Measurements from ENCODE around the gene RHEBL1. TPM values are rescaled to one million over a fixed set of nuclear protein-coding genes. Genes with fewer than 3 reads are reported as not detected.

RHEBL1 gene
- total RNA-seq, 2 donors from 2014 or later, result 0.35 TPM; not detected in 1

DNA sequence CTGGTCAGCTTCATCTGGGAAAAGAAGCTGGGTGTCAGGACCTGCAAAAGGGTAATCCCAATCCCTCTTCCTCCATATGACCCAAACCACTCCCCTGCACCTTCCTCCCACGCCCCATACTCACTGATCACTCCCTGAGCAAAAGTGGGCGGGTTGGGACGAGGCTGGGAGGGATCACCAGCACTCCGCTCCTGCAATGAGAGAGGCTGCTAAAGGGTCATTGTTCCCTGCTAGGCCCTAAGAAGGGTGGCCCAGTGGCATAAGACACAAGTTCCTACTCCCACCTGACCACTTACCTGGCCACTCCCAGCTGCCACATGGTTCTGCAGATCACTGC is 35.5 kb downstream of the RHEBL1 start:
- TF ChIP-seq, protein P1, sequence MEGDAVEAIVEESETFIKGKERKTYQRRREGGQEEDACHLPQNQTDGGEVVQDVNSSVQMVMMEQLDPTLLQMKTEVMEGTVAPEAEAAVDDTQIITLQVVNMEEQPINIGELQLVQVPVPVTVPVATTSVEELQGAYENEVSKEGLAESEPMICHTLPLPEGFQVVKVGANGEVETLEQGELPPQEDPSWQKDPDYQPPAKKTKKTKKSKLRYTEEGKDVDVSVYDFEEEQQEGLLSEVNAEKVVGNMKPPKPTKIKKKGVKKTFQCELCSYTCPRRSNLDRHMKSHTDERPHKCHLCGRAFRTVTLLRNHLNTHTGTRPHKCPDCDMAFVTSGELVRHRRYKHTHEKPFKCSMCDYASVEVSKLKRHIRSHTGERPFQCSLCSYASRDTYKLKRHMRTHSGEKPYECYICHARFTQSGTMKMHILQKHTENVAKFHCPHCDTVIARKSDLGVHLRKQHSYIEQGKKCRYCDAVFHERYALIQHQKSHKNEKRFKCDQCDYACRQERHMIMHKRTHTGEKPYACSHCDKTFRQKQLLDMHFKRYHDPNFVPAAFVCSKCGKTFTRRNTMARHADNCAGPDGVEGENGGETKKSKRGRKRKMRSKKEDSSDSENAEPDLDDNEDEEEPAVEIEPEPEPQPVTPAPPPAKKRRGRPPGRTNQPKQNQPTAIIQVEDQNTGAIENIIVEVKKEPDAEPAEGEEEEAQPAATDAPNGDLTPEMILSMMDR (IDR thresholded peaks at IDR 0.05), result no peak
- Histone ChIP-seq H3K4me3 (no peak overlapping the region), H3K4me1 (no peaks in the 10 kb centered on the region), H3K27me3 (no peaks in the 10 kb centered on the region), H3K27ac (no peak overlapping the region), H3K36me3 (peaks cover 84% of the 10 kb centered on the region), H3K9me3 (no peaks in the 10 kb centered on the region)
- DNase-seq (ENCODE audit: low spot score), result no peak

DNA sequence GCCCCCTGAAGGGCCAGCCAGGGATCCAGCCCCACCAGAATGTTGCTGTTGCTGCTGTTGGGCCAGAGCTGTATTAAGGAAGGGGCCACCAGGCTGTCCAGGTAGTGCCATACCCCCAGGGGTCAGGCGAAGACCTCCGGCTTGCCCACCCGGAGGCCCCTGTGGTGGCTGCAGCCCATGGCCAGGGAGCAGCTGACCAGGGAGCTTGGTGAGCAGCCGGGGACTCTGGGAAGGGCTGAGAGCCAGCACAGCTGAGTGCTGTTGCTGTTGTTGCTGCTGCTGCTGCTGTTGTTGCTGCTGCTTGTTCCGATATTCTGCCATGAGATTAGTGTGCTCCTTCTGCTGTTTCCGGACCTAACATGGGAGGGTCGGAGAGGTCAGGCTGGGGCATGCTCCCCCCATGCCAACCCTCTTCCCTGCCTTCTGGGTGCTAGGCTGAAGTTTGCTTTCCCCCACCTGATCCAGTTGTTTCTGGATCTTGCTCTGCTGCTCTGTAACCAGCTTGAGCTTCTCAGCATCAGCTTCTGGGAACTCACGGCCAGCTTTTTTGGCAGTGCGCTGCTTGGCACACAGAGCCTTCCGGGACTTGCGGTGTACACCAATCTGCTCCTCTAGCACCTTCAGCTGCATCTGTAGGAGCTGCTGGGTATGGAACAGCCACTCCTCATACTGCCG is 36.0 kb downstream of the RHEBL1 start:
- Histone ChIP-seq H3K4me1 (no peaks in the 10 kb centered on the region), H3K36me3 (peaks cover 84% of the 10 kb centered on the region), H3K27ac (no peak overlapping the region), H3K9me3 (no peaks in the 10 kb centered on the region), H3K4me3 (no peak overlapping the region), H3K27me3 (no peaks in the 10 kb centered on the region)
- no peak for DNase-seq (ENCODE audit: low spot score)
- TF ChIP-seq, protein P1 (IDR thresholded peaks at IDR 0.05), result no peak

DNA sequence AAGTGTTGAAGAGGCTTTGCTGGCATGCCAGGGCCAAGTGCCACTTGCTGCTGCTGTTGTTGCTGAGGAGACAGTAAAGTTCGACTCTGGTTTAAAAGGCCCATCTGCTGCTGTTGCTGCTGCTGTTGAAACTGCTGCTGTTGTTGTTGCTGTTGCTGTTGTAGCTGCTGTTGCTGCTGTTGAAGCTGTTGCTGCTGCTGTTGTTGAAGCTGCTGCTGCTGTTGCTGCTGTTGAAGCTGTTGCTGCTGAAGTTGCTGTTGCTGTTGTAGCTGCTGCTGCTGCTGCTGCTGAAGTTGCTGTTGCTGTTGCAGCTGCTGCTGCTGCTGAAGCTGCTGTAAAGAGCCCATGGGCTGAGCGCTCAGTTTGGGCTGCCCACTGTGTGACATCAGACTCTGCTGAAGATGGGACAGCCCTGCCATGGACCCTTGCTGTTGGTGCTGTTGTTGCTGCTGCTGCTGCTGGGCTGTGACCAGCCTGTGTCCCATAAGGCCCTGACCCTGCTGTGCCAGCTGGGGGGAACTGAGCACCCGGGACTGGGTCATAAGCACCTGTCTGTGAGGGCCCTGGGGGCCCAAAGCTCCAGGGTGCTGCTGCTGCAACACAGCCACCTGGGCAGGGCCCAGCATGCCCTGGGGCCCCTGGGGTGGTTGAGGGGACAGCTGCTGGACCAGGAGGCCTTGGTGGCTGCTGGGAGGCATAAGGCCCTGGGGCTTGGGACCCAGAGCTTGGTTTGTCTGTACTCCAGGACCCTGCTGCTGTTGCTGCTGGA is 36.9 kb downstream of the RHEBL1 start:
- Histone ChIP-seq H3K27me3 (no peaks in the 10 kb centered on the region), H3K27ac (no peak overlapping the region), H3K4me3 (no peak overlapping the region), H3K4me1 (no peaks in the 10 kb centered on the region), H3K9me3 (no peaks in the 10 kb centered on the region), H3K36me3 (peaks cover 84% of the 10 kb centered on the region)
- TF ChIP-seq, protein P1 (IDR thresholded peaks at IDR 0.05), result no peak
- no peak for DNase-seq (ENCODE audit: low spot score)

DNA sequence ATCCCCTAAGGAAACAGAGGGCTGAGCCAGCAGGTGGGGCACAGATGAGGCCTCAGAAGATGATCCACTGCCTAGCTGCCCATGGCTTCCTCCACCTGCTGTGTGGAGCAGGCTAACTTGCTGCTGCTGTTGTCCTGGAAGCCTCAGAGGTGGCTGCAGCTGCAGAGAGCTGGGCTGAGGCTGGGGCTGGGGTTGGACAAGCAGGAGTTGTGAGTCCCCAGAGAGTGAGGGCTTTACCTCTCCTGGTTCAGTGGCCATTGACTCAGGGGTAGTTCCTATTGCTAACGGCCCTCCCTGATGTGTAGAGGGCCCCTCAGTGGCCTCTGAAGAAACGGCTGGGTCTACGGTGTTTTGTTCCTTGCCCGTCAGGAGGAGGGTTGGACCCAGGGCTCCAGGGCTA is 37.5 kb downstream of the RHEBL1 start:
- Histone ChIP-seq H3K4me3 (no peak overlapping the region), H3K4me1 (no peaks in the 10 kb centered on the region), H3K27me3 (no peaks in the 10 kb centered on the region), H3K9me3 (no peaks in the 10 kb centered on the region), H3K36me3 (peaks cover 84% of the 10 kb centered on the region), H3K27ac (no peak overlapping the region)
- TF ChIP-seq, protein P1 (IDR thresholded peaks at IDR 0.05), result no peak
- DNase-seq (ENCODE audit: low spot score), result no peak

DNA sequence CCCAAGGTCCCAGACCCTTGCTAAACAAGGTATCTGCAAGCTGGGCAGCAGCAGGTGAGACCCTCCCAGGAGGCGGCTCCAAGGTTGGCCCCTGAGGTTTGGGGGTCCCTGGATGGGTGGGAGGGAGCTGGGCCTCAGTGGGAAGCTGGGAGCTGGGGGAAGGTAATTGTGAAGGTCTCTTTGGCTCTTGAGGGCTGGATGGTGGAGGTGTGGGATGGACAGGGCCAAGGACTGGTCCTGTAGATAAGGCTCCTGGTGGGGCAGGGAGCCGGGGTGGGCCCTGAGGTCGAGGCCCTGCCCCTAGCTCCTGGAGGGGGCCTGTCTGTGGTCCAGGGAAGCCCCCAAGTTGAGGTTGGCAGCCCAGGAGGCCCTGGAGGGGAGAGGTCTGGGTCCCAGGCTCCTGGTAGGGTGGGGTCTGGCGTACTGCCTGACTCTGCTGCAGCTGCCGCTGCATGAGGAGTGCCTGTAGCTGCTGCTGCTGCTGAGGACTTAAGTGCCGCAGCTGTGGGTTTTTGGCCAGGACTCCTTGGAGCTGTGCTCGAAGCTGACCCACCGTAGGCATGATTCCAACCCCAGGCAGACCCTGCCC is 38.1 kb downstream of the RHEBL1 start:
- no peak overlapping the region for H3K27ac ChIP-seq
- TF ChIP-seq, protein P1 (IDR thresholded peaks at IDR 0.05), result no peak
- H3K9me3 ChIP-seq, result no peaks in the 10 kb centered on the region
- no peak overlapping the region for H3K4me3 ChIP-seq
- no peaks in the 10 kb centered on the region for H3K4me1 ChIP-seq
- H3K27me3 ChIP-seq, result no peaks in the 10 kb centered on the region
- H3K36me3 ChIP-seq, result peaks cover 84% of the 10 kb centered on the region
- no peak for DNase-seq (ENCODE audit: low spot score)
